Peyer's patch (tissue), 4 donors: Measurements from ENCODE around the gene VAV1.

ENCODE experiments used
- CTCF ChIP-seq, 6 experiments: fragments of 450-650 bp in 4 of 6; fragments of 200-600 bp in 2 of 6; sonication (generic) in 1 of 6; IDR thresholded peaks; one replicate each; pipeline ENCODE4 v1.5.1; 2017 to 2019; ENCODE audit warnings: antibody characterized with exemption in 6 of 6, mild to moderate bottlenecking in 3 of 6, moderate library complexity in 1 of 6
- POLR2A ChIP-seq, 2 donors: fragments of 450-650 bp; IDR thresholded peaks; one replicate each; pipeline ENCODE4 v1.5.1; 2017; ENCODE audit warnings: antibody characterized with exemption in 2 of 2, mild to moderate bottlenecking in 2 of 2, moderate library complexity in 2 of 2

- TF ChIP-seq CTCF (IDR thresholded peaks at IDR 0.05) (no peak), POLR2A (IDR thresholded peaks at IDR 0.05) (no peak)
Measured at GRCh38 chr19:6730153-6730804, 42.2 kb upstream of the VAV1 start.
